Prostate gland (tissue), 2 donors: Measurements from ENCODE around the gene ZIM2. TPM values are rescaled to one million over a fixed set of nuclear protein-coding genes. Genes with fewer than 3 reads are reported as not detected.

Source experiments
- DNase-seq: peaks from one replicate; pipeline ENCODE4 v3.0.0-alpha.2; 2019; ENCODE audit warnings: low spot score
- H3K27ac ChIP-seq, 2 donors: fragments of 200-600 bp; sonication (generic); 2 replicates each; pipeline ENCODE4 v1.5.1; 2017 to 2019
- H3K27me3 ChIP-seq: fragments of 200-600 bp; sonication (generic); replicated peaks from 2 replicates; pipeline ENCODE4 v1.5.1; 2019; ENCODE audit not compliant: insufficient read depth
- H3K36me3 ChIP-seq, 2 donors: fragments of 200-600 bp; sonication (generic); 1 replicate in 1 of 2; 2 replicates in 1 of 2; pipeline versions ENCODE4 v1.5.1 to v1.8.1; 2017 to 2019
- H3K4me1 ChIP-seq: fragments of 200-600 bp; sonication (generic); replicated peaks from 2 replicates; pipeline ENCODE4 v1.5.1; 2019
- H3K4me3 ChIP-seq, 2 donors: fragments of 200-600 bp; sonication (generic); 2 replicates each; pipeline ENCODE4 v1.5.1; 2017 to 2019
- H3K9me3 ChIP-seq: fragments of 200-600 bp; sonication (generic); 2 replicates; pipeline ENCODE4 v1.5.1; 2017
- CTCF ChIP-seq, 4 experiments: fragments of 200-600 bp in 2 of 4; fragments of 450-650 bp in 2 of 4; sonication (generic) in 2 of 4; IDR thresholded peaks; 1 replicate in 3 of 4; 2 replicates in 1 of 4; pipeline ENCODE4 v1.5.1; 2016 to 2019; ENCODE audit warnings: antibody characterized with exemption in 4 of 4, mild to moderate bottlenecking in 2 of 4, moderate library complexity in 2 of 4
- POLR2A ChIP-seq: fragments of 450-650 bp; IDR thresholded peaks from one replicate; pipeline ENCODE4 v1.6.1; 2016; ENCODE audit warnings: antibody characterized with exemption, mild to moderate bottlenecking
- POLR2AphosphoS5 ChIP-seq: sonication (generic); formaldehyde crosslinking; IDR thresholded peaks from one replicate; pipeline ENCODE4 v1.6.1; 2017; ENCODE audit warnings: antibody characterized with exemption
- WGBS: methylation state at CpG from one replicate; pipeline ENCODE4 v1.1.5; 2018; 5-methylcytosine and 5-hydroxymethylcytosine counted together
- intact Hi-C: fragments of 100-400 bp; cut with DNase I; formaldehyde crosslinking; loops from one replicate; pipeline ENCODE4 v1.14.2; 2022
- total RNA-seq, 2 donors: library from RNA; depleted of rRNA; stranded (reverse); fragments of >200 nt; gene quantifications; one replicate each; pipeline ENCODE4 v1.1.0, GENCODE V29; 2016

The ZIM2 gene
- total RNA-seq, 2 donors from 2014 or later, result 0.64 to 5.2 TPM

GRCh38 chr19:56831255-56831654, 9.3 kb downstream of the ZIM2 start:
- Histone ChIP-seq H3K27me3 (no peaks in the 10 kb centered on the region), H3K4me1 (no peaks in the 10 kb centered on the region), H3K4me3 (no peak overlapping the region), H3K36me3 (no peaks in the 10 kb centered on the region), H3K27ac (no peak overlapping the region), H3K9me3 (no peaks in the 10 kb centered on the region)
- WGBS, result 63% methylated on average over 2 of the region's 2 CpGs
- no peak for TF ChIP-seq CTCF (IDR thresholded peaks at IDR 0.05)
- no peak for TF ChIP-seq POLR2A
- TF ChIP-seq POLR2AphosphoS5, result no peak
- DNase-seq, result no peak
- intact Hi-C loops, result no loop called here

- intact Hi-C loops, result no loop called here
- Histone ChIP-seq H3K27me3 (no peaks in the 10 kb centered on the region), H3K4me1 (no peaks in the 10 kb centered on the region), H3K36me3 (no peaks in the 10 kb centered on the region), H3K9me3 (no peaks in the 10 kb centered on the region), H3K4me3 (no peak overlapping the region), H3K27ac (no peak overlapping the region)
- no peak for TF ChIP-seq POLR2A
- TF ChIP-seq POLR2AphosphoS5, result no peak
- TF ChIP-seq CTCF (IDR thresholded peaks at IDR 0.05), result no peak
- no peak for DNase-seq
- WGBS, result 72% methylated on average over 6 of the region's 6 CpGs
These were observed 10.9 kb downstream of the ZIM2 start for GRCh38 chr19:56829596-56829995.

- H3K9me3 ChIP-seq, result no peaks in the 10 kb centered on the region
- no peaks in the 10 kb centered on the region for H3K27me3 ChIP-seq
- DNase-seq, result no peak
- no peak overlapping the region for H3K27ac ChIP-seq
- 71% methylated on average over 2 of the region's 2 CpGs for WGBS
- no peaks in the 10 kb centered on the region for H3K36me3 ChIP-seq
- H3K4me1 ChIP-seq, result no peaks in the 10 kb centered on the region
- intact Hi-C loops, result no loop called here
- no peak for TF ChIP-seq POLR2AphosphoS5
- TF ChIP-seq POLR2A, result no peak
- TF ChIP-seq CTCF (IDR thresholded peaks at IDR 0.05), result no peak
- no peak overlapping the region for H3K4me3 ChIP-seq
These were observed 12.8 kb downstream of the ZIM2 start for GRCh38 chr19:56827708-56828107.

- no peak overlapping the region for H3K27ac ChIP-seq
- WGBS, result 89% methylated on average over 6 of the region's 6 CpGs
- intact Hi-C loops, result no loop called here
- H3K4me1 ChIP-seq, result no peaks in the 10 kb centered on the region
- no peaks in the 10 kb centered on the region for H3K9me3 ChIP-seq
- no peaks in the 10 kb centered on the region for H3K27me3 ChIP-seq
- H3K36me3 ChIP-seq, result no peaks in the 10 kb centered on the region
- TF ChIP-seq POLR2A, result no peak
- no peak for TF ChIP-seq CTCF (IDR thresholded peaks at IDR 0.05)
- TF ChIP-seq POLR2AphosphoS5, result no peak
- no peak for DNase-seq
- no peak overlapping the region for H3K4me3 ChIP-seq
These were observed 16.6 kb downstream of the ZIM2 start for GRCh38 chr19:56823956-56824355.

- intact Hi-C loops, result no loop called here
- TF ChIP-seq CTCF (IDR thresholded peaks at IDR 0.05) (no peak), POLR2AphosphoS5 (no peak), POLR2A (no peak)
- Histone ChIP-seq H3K9me3 (no peaks in the 10 kb centered on the region), H3K4me1 (no peaks in the 10 kb centered on the region), H3K4me3 (no peak overlapping the region), H3K36me3 (no peaks in the 10 kb centered on the region), H3K27ac (no peak overlapping the region), H3K27me3 (no peaks in the 10 kb centered on the region)
- WGBS, result 94% methylated on average over 12 of the region's 12 CpGs
- no peak for DNase-seq
These were observed 17.1 kb downstream of the ZIM2 start for GRCh38 chr19:56823417-56823816.
